NCI-H1694 treated with DMSO at 0.1 percent for 48 hours (cell line): ENCODE data around the gene TIMM8A.
"Not testable (repeated sequence)": the region's sequence is repeated elsewhere in the genome, so short reads cannot be mapped to it uniquely, and the experiment has no call there.

ENCODE experiments used
- DNase-seq: peaks from one replicate; lab custom pipeline; 2025; lab: John Stamatoyannopoulos, UW

TIMM8A gene

GRCh38 chrX:101359966-101360365 is 11.4 kb upstream of the TIMM8A start:
- DNase-seq = no peak

GRCh38 chrX:101357166-101357795 is 8.7 kb upstream of the TIMM8A start:
- no peak for DNase-seq

DNA sequence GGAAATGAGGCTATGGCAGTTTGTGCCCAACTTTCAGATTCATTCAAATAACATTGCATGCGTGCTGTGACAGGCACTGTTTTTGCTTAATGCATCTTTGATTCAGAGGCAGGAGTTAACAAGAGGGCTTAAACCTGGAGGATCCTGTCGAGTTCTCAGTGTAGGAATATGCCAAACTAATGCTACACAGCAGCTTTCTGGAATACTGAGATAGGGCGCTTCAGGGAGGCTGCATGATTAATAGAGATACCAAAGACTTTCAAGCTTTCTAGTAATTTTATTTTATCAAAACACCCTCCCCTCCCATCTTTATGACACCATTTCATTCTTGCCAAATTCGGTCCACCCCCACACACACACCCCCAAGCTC is 636 bp upstream of the TIMM8A start:
- no peak for DNase-seq

DNA sequence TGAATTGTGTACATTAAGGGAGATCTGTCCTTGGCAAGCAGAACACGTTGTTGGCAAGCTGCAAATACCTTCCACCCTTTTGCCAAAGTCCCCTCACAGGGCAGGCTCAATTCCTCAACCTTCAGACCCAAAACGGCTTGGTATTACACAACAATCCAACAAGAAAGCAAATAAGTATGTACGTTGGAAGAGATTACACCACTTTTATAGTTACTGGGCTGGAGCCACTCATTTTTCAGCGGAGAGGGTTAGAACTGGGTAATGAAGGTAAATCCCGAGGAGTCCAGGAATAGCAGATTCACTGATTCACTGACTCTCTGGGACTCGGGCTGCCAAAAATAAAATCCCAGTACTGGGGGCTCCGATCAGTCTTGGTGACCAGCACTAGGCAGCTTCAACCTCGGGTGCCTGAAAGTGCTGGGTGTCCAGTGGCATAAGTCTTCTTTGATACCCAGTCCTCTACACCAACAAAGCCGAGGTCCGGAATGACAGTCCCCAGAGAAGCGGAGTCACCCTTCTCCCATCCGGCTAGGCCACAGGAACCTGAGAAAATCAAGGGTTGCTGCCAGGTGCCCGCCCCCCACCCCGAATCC is 587 bp downstream of the TIMM8A start:
- no peak for DNase-seq

GRCh38 chrX:101337776-101338271 is 10.7 kb downstream of the TIMM8A start:
- no peak for DNase-seq

DNA sequence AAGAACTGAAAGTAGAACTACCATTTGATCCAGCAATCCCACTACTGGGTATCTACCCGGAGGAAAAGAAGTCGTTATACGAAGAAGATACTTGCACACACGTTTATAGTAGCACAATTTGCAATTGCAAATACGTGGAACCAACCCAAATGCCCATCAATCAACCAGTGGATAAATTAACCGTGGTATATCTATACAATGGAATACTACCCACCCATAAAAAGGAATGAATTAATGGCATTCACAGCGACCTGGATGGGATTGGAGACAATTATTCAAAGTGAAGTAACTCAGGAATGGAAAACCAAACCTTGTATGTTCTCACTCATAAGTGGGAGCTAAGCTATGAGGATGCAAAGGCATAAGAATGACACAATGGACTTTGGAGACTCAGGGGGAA is 14.2 kb downstream of the TIMM8A start:
- DNase-seq = not testable (repeated sequence)

DNA sequence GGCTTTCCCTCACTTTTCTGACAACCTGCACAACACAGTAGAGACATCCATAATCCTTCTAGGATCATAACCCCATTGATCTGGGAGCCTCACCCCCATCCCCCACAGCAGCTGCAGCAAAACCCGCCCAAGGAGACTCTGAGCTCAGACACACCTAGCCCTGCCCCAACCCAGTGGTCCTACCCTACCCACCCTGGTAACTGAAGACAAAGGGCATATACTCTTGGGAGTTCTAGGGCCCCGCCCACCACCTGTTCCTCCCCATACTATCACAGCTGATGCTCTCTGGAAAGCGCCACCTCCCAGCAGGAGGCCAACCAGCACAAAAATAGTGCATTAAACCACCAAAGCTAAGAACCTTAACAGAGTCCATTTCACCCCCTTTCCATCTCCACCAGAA is 21.9 kb downstream of the TIMM8A start:
- not testable (repeated sequence) for DNase-seq

DNA sequence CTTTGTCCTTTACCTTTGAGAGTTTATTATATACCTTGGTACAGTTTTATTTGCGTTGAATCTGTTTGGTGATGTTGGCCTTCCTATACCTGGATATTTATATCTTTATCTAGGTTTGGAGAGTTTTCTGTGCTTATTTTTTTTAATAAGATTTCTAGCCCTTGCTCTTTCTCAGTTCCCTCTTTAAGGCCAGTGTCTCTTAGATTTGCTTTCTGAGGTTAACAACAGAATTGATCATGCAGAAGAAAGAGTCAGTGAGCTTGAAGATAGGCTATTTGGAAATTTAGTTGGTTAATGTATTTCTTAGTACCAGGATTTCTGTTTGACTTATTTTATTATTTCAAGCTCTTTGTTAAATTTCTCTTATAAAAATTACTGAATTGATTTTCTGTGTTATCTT is 44.8 kb downstream of the TIMM8A start:
- no peak for DNase-seq
